Sigmoid colon (tissue), 4 donors: ENCODE results near the gene COP1.

Experiments used
- POLR2A ChIP-seq, 2 donors: fragments of 450-650 bp; IDR thresholded peaks; one replicate each; pipeline ENCODE4 v1.6.1; 2016; ENCODE audit warnings: antibody characterized with exemption in 2 of 2, mild to moderate bottlenecking in 2 of 2, moderate library complexity in 2 of 2
- POLR2AphosphoS5 ChIP-seq, 4 donors: sonication (generic); formaldehyde crosslinking; IDR thresholded peaks; one replicate each; pipeline ENCODE4 v1.6.1; 2017; ENCODE audit warnings: antibody characterized with exemption in 4 of 4
- TF ChIP-seq, protein P1 (sequence below), 4 experiments: fragments of 450-650 bp in 3 of 4; fragments of 200-600 bp in 1 of 4; IDR thresholded peaks; one replicate each; pipeline ENCODE4 v1.5.1; 2016 to 2019; ENCODE audit warnings: antibody characterized with exemption in 4 of 4, mild to moderate bottlenecking in 3 of 4, moderate library complexity in 2 of 4

DNA sequence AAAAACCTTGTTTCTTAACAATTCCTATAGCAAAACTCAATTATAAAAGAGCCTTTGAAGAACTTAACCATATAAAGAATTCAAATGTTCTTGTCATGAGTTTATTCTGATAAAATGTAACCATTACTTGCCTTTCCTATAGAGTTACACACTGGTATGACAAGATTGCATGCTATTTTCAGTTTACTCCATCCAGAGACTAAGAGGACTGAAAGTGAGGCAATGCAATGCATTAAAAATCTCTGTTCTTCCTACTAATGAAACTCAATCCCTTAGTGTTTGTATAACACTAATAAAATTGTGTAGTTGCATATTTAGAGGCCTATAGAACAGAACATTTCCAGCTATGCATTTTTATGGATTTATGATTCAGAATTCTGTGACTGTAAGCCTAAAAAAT lies 88.1 kb downstream of the COP1 start:
- TF ChIP-seq, protein P1, sequence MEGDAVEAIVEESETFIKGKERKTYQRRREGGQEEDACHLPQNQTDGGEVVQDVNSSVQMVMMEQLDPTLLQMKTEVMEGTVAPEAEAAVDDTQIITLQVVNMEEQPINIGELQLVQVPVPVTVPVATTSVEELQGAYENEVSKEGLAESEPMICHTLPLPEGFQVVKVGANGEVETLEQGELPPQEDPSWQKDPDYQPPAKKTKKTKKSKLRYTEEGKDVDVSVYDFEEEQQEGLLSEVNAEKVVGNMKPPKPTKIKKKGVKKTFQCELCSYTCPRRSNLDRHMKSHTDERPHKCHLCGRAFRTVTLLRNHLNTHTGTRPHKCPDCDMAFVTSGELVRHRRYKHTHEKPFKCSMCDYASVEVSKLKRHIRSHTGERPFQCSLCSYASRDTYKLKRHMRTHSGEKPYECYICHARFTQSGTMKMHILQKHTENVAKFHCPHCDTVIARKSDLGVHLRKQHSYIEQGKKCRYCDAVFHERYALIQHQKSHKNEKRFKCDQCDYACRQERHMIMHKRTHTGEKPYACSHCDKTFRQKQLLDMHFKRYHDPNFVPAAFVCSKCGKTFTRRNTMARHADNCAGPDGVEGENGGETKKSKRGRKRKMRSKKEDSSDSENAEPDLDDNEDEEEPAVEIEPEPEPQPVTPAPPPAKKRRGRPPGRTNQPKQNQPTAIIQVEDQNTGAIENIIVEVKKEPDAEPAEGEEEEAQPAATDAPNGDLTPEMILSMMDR (IDR thresholded peaks at IDR 0.05): no peak
- TF ChIP-seq POLR2AphosphoS5 (IDR thresholded peaks at IDR 0.05) (no peak), POLR2A (IDR thresholded peaks at IDR 0.05) (no peak)
